Choroid plexus epithelial cell (primary cell): ENCODE measurements around the gene GPC2.
"Not testable (repeated sequence)": the region's sequence is repeated elsewhere in the genome, so short reads cannot be mapped to it uniquely, and the experiment has no call there.

Source experiments
- DNase-seq: peaks from one replicate; pipeline ENCODE4 v3.0.0-alpha.2; 2010; ENCODE audit warnings: low read depth
- H3K4me3 ChIP-seq: 2 replicates; pipeline ENCODE4 v1.5.1; 2011; ENCODE audit warnings: low read depth, mild to moderate bottlenecking, control low read depth, low read length, moderate library complexity
- CTCF ChIP-seq: conservative IDR thresholded peaks from 2 replicates; pipeline ENCODE4 v1.5.1; 2011; ENCODE audit warnings: low read depth, mild to moderate bottlenecking, control low read depth, inconsistent platforms, low read length, moderate library complexity

Gene GPC2

GRCh38 chr7:100220586-100221230 lies 43.5 kb upstream of the GPC2 start:
- no peak for DNase-seq
- H3K4me3 ChIP-seq: no peak overlapping the region
- no peak for TF ChIP-seq CTCF

GRCh38 chr7:100219801-100220585 lies 42.8 kb upstream of the GPC2 start, which contains the start of gene PVRIG:
Gene PVRIG (plus strand): TSS chr7:100219949. CDS start chr7:100219971, 22 bp downstream.
- not testable (repeated sequence) for DNase-seq, H3K4me3 ChIP-seq

GRCh38 chr7:100219271-100219737 lies 42.1 kb upstream of the GPC2 start:
- no peak overlapping the region for H3K4me3 ChIP-seq
- no peak for TF ChIP-seq CTCF
- no peak for DNase-seq

GRCh38 chr7:100217934-100218333 lies 40.8 kb upstream of the GPC2 start:
- DNase-seq: peak; percentile 61
- H3K4me3 ChIP-seq: not testable (repeated sequence)
- TF ChIP-seq CTCF: peak; percentile 57

GRCh38 chr7:100215895-100216294 lies 38.7 kb upstream of the GPC2 start:
- no peak for TF ChIP-seq CTCF
- no peak overlapping the region for H3K4me3 ChIP-seq
- DNase-seq: peak; percentile 26

- not testable (repeated sequence) for H3K4me3 ChIP-seq, DNase-seq
Observed at GRCh38 chr7:100214356-100214755, 37.2 kb upstream of the GPC2 start.

- DNase-seq: no peak
- TF ChIP-seq CTCF: no peak
- H3K4me3 ChIP-seq: no peak overlapping the region
Observed at GRCh38 chr7:100213672-100214071, 36.5 kb upstream of the GPC2 start.
